HCT116 (cell line): ENCODE results near the gene CDH4. TPM values are rescaled to one million over a fixed set of nuclear protein-coding genes. Genes with fewer than 3 reads are reported as not detected.

ENCODE experiments used
- ATAC-seq: fragments of 200-7000 bp; cut with Tn5 transposase; 2 replicates; pipeline ENCODE4 v1.9.1; 2020; ENCODE audit warnings: mild to moderate bottlenecking, moderate library complexity
- BruUV-seq: library from RNA; stranded (reverse); fragments of 400-500 nt; replicated peaks from 2 replicates; lab custom pipeline; 2021; lab: Mats Ljungman, UMichigan
- CTCF ChIA-PET: fragments of 300-600 bp; sonication (Branson Sonifier 250); formaldehyde crosslinking; loops from one replicate; lab custom pipeline; 2021; ENCODE audit warnings: antibody characterized with exemption; lab: Charles Lee
- POLR2A ChIA-PET: fragments of 300-600, 350-600 bp; sonication (Branson Sonifier 250); formaldehyde crosslinking; loops from one replicate; lab custom pipeline; 2021; ENCODE audit warnings: antibody characterized with exemption; lab: Charles Lee
- RAD21 ChIA-PET, 2 experiments: fragments of 300-600 bp; sonication (Branson Sonifier 250); formaldehyde crosslinking; loops; one replicate each; lab custom pipeline; 2023; ENCODE audit warnings: low total read pairs in 2 of 2; ENCODE audit not compliant: uncharacterized antibody in 2 of 2, unreplicated experiment in 2 of 2, low non-redundant PET in 1 of 2; lab: Charles Lee
- DNase-seq: peaks from one replicate; pipeline ENCODE4 v3.0.0-alpha.2; 2010; ENCODE audit warnings: low read depth, low spot score
- H2AFZ ChIP-seq: fragments of 200-600 bp; shearing (Covaris generic), sonication (generic); 2 replicates; pipeline ENCODE4 v1.6.1; 2017; ENCODE audit warnings: low read depth, mixed run types, mixed read lengths, antibody characterized with exemption, low read length; ENCODE audit not compliant: poor library complexity, severe bottlenecking
- H3K27ac ChIP-seq: 2 replicates; pipeline ENCODE4 v1.5.1; 2012; ENCODE audit warnings: low read depth, low read length
- H3K27me3 ChIP-seq: fragments of 200-600 bp; sonication (generic); 2 replicates; pipeline ENCODE4 v1.6.1; 2016; ENCODE audit warnings: mixed run types, low read length, mixed read lengths; ENCODE audit not compliant: insufficient read depth
- H3K36me3 ChIP-seq, 2 experiments: fragments of 200-500 bp in 1 of 2; fragments of 200-600 bp in 1 of 2; sonication (Bioruptor generic) in 1 of 2; sonication (generic) in 1 of 2; 2 replicates each; pipeline versions ENCODE4 v1.5.1 to v1.6.1; 2014 to 2016; ENCODE audit warnings: low read length in 2 of 2, inconsistent platforms in 1 of 2, mixed read lengths in 1 of 2, mixed run types in 1 of 2; ENCODE audit not compliant: insufficient read depth in 2 of 2, control insufficient read depth in 1 of 2
- H3K4me1 ChIP-seq, 2 experiments: fragments of 200-600 bp in 1 of 2; sonication (generic) in 1 of 2; 2 replicates each; pipeline versions ENCODE4 v1.5.1 to v1.6.1; 2012 to 2017; ENCODE audit warnings: low read length in 2 of 2, inconsistent platforms in 1 of 2, mild to moderate bottlenecking in 1 of 2, mixed read lengths in 1 of 2, mixed run types in 1 of 2, moderate library complexity in 1 of 2; ENCODE audit not compliant: insufficient read depth in 2 of 2, control insufficient read depth in 1 of 2
- H3K4me2 ChIP-seq: fragments of 200-600 bp; sonication (generic); 2 replicates; pipeline ENCODE4 v1.6.1; 2017; ENCODE audit warnings: mixed run types, low read length, mixed read lengths
- H3K4me3 ChIP-seq, 2 experiments: fragments of 200-600 bp in 1 of 2; sonication (generic) in 1 of 2; replicated peaks in 1 of 2; 2 replicates each; pipeline ENCODE4 v1.5.1; 2011 to 2016; ENCODE audit warnings: low read length in 2 of 2, control low read depth in 1 of 2, low read depth in 1 of 2, mild to moderate bottlenecking in 1 of 2, mixed read lengths in 1 of 2, mixed run types in 1 of 2
- H3K79me2 ChIP-seq: fragments of 200-600 bp; sonication (generic); 2 replicates; pipeline ENCODE4 v1.6.1; 2017; ENCODE audit warnings: mild to moderate bottlenecking, mixed run types, low read length, moderate library complexity, mixed read lengths; ENCODE audit not compliant: insufficient read depth
- H3K9ac ChIP-seq: fragments of 200-600 bp; sonication (generic); 2 replicates; pipeline ENCODE4 v1.6.1; 2016; ENCODE audit warnings: low read length, mixed read lengths
- H3K9me2 ChIP-seq: fragments of 200-600 bp; sonication (generic), shearing (Covaris generic); 2 replicates; pipeline ENCODE4 v1.6.1; 2017; ENCODE audit warnings: mixed run types, mild to moderate bottlenecking, moderate library complexity; ENCODE audit not compliant: insufficient read depth
- H3K9me3 ChIP-seq, 2 experiments: fragments of 200-500 bp in 1 of 2; fragments of 200-600 bp in 1 of 2; sonication (Bioruptor generic) in 1 of 2; sonication (generic) in 1 of 2; 2 replicates each; pipeline ENCODE4 v1.6.1; 2014 to 2017; ENCODE audit warnings: low read length in 2 of 2, mixed read lengths in 2 of 2, inconsistent platforms in 1 of 2, low read depth in 1 of 2, mild to moderate bottlenecking in 1 of 2, mixed run types in 1 of 2, moderate library complexity in 1 of 2; ENCODE audit not compliant: control insufficient read depth in 1 of 2, insufficient read depth in 1 of 2
- H4K20me1 ChIP-seq: fragments of 200-600 bp; sonication (generic), shearing (Covaris generic); 2 replicates; pipeline ENCODE4 v1.6.1; 2017; ENCODE audit warnings: mixed run types, mild to moderate bottlenecking, moderate library complexity; ENCODE audit not compliant: insufficient read depth
- CBX3 ChIP-seq: IDR thresholded peaks from 2 replicates; pipeline ENCODE4 v1.6.1; 2012; ENCODE audit warnings: low read depth
- EGR1 ChIP-seq: IDR thresholded peaks from 2 replicates; pipeline ENCODE4 v1.6.1; 2012; ENCODE audit warnings: low read depth
- EZH2phosphoT487 ChIP-seq: fragments of 200-600 bp; IDR thresholded peaks from 2 replicates; pipeline ENCODE4 v1.6.1; 2018; ENCODE audit warnings: antibody characterized with exemption, borderline replicate concordance
- FOSL1 ChIP-seq: IDR thresholded peaks from 2 replicates; pipeline ENCODE4 v1.6.1; 2012; ENCODE audit warnings: low read depth
- JUND ChIP-seq: IDR thresholded peaks from 2 replicates; pipeline ENCODE4 v1.6.1; 2012
- POLR2A ChIP-seq: IDR thresholded peaks from 2 replicates; pipeline ENCODE4 v1.7.0; 2011; ENCODE audit warnings: borderline replicate concordance; ENCODE audit not compliant: insufficient read depth, insufficient read length; ENCODE audit errors: extremely low read depth
- POLR2AphosphoS5 ChIP-seq: IDR thresholded peaks from 2 replicates; pipeline ENCODE4 v1.6.1; 2011; ENCODE audit warnings: mild to moderate bottlenecking, low read depth, low read length, moderate library complexity
- RAD21 ChIP-seq: IDR thresholded peaks from 2 replicates; pipeline ENCODE4 v1.6.1; 2012; ENCODE audit warnings: low read depth, mild to moderate bottlenecking
- REST ChIP-seq: IDR thresholded peaks from 2 replicates; pipeline ENCODE4 v1.6.1; 2012; ENCODE audit warnings: low read depth
- SIN3A ChIP-seq: IDR thresholded peaks from 2 replicates; pipeline ENCODE4 v1.6.1; 2012; ENCODE audit warnings: low read depth
- SRF ChIP-seq: IDR thresholded peaks from 2 replicates; pipeline ENCODE4 v1.6.1; 2012; ENCODE audit warnings: low read depth
- TCF7L2 ChIP-seq: IDR thresholded peaks from 2 replicates; pipeline ENCODE4 v1.7.0; 2011; ENCODE audit warnings: borderline replicate concordance, inconsistent platforms; ENCODE audit not compliant: insufficient read depth, insufficient read length; ENCODE audit errors: extremely low read depth
- ZBTB33 ChIP-seq: IDR thresholded peaks from 2 replicates; pipeline ENCODE4 v1.6.1; 2011; ENCODE audit warnings: mild to moderate bottlenecking, low read length, moderate library complexity; ENCODE audit not compliant: insufficient replicate concordance; ENCODE audit errors: extremely low read depth
- ZNF274 ChIP-seq: fragments of 200-500 bp; sonication (Bioruptor generic); IDR thresholded peaks from 2 replicates; pipeline ENCODE4 v1.6.1; 2014; ENCODE audit warnings: mild to moderate bottlenecking, low read depth, low read length, inconsistent platforms
- intact Hi-C: fragments of 100-400 bp; cut with micrococcal nuclease; formaldehyde crosslinking; loops from 2 replicates; pipeline ENCODE4 v1.10.0; 2022
- total RNA-seq: library from RNA; stranded (reverse); gene quantifications from one replicate; pipeline ENCODE4 v1.2.1, GENCODE V29; 2021; ENCODE audit not compliant: unreplicated experiment

CDH4 gene
- total RNA-seq, 1 experiment from 2014 or later, result not detected

GRCh38 chr20:61442718-61443117 is 190.7 kb downstream of the CDH4 start:
- H3K9ac ChIP-seq, result no peak overlapping the region
- no peak overlapping the region for H2AFZ ChIP-seq
- H3K27ac ChIP-seq, result no peak overlapping the region
- H3K36me3 ChIP-seq, result no peaks in the 10 kb centered on the region
- intact Hi-C loops, result no loop called here
- H3K4me2 ChIP-seq, result no peak overlapping the region
- no TSS peak for BruUV-seq
- no peaks in the 10 kb centered on the region for H3K27me3 ChIP-seq
- H3K9me3 ChIP-seq, result peaks cover 5 to 8% of the 10 kb centered on the region in 2 experiments; a peak in 3 of 4 replicates
- no peak overlapping the region for H3K4me3 ChIP-seq
- H4K20me1 ChIP-seq, result no peaks in the 10 kb centered on the region
- no peaks in the 10 kb centered on the region for H3K4me1 ChIP-seq
- CTCF ChIA-PET, result no interaction called here
- H3K9me2 ChIP-seq, result no peaks in the 10 kb centered on the region
- TF ChIP-seq TCF7L2 (no peak), SIN3A (no peak)
- ATAC-seq (no peak), DNase-seq (no peak)
- POLR2A ChIA-PET, result no interaction called here
- RAD21 ChIA-PET, result no interaction called here
- no peaks in the 10 kb centered on the region for H3K79me2 ChIP-seq

- DNase-seq (no peak), ATAC-seq (no peak)
- ChIA-PET RAD21 (no interaction called here), POLR2A (no interaction called here), CTCF (no interaction called here)
- Histone ChIP-seq H4K20me1 (no peaks in the 10 kb centered on the region), H3K27ac (no peak overlapping the region), H3K79me2 (no peaks in the 10 kb centered on the region), H3K9me2 (no peaks in the 10 kb centered on the region), H3K4me1 (no peaks in the 10 kb centered on the region), H3K4me2 (no peak overlapping the region), H3K4me3 (no peak overlapping the region), H3K9ac (no peak overlapping the region), H2AFZ (no peak overlapping the region), H3K27me3 (no peaks in the 10 kb centered on the region), H3K36me3 (no peaks in the 10 kb centered on the region), H3K9me3 (peaks cover 5 to 8% of the 10 kb centered on the region in 2 experiments; a peak in 3 of 4 replicates)
- intact Hi-C loops, result no loop called here
- BruUV-seq, result no TSS peak
- TF ChIP-seq SRF (no peak), JUND (no peak), POLR2A (no peak), EZH2phosphoT487 (no peak), RAD21 (no peak), ZNF274 (no peak), CBX3 (no peak), EGR1 (no peak), FOSL1 (no peak), POLR2AphosphoS5 (no peak), REST (no peak), ZBTB33 (no peak)
Measured at GRCh38 chr20:61443443-61444126, 191.5 kb downstream of the CDH4 start.
